ENCODE data around the gene RASAL2. TPM values are rescaled to one million over a fixed set of nuclear protein-coding genes. Genes with fewer than 3 reads are reported as not detected.

Gene RASAL2
- total and polyA plus RNA-seq, 2 of the 13 experiments (the other 11 are each of a cell fraction or from before 2014, with no cell fraction given), result 5.4 to 5.9 TPM

DNA sequence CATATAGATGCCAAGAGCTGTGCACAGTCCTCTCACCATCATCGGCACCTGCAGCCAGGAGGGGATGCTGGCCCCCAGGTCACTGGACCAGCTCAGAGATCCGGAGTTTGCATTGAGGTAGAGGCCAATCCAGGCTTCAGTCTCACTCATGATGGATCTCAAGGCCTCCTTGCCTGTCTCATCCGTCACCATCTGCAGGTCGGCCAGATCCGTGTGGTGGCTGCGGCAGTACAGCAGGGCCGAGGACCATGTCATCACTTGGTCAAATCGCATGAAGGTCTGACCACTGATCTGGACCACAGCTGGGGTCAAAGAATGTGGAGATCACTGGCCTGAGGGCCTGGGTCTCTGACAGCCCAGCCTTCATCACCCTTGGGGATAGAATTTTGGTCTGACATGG lies 396.2 kb downstream of the RASAL2 start:
- Histone ChIP-seq H3K4me1 (ENCODE audit: insufficient read depth, low read length) (peaks cover 13% of the 10 kb centered on the region), H4K20me1 (ENCODE audit: insufficient read depth, low read length) (no peaks in the 10 kb centered on the region), H3K4me3 (replicated peaks in 1 of 3; ENCODE audit: insufficient read depth in 1 of 3, low read depth in 2 of 3, low read length in 3 of 3) (no peak overlapping the region), H3K79me2 (ENCODE audit: insufficient read depth, low read length) (no peaks in the 10 kb centered on the region), H3K9ac (ENCODE audit: insufficient read depth, low read depth, low read length) (no peak overlapping the region), H3K4me2 (ENCODE audit: low read depth, low read length) (no peak overlapping the region), H3K27me3 (ENCODE audit: control insufficient read depth in 1 of 2, insufficient read depth in 2 of 2, low read length in 2 of 2) (peaks cover 7 to 33% of the 10 kb centered on the region in 2 experiments; a peak in 4 of 5 replicates), H2AFZ (ENCODE audit: low read length) (no peak overlapping the region), H3K9me3 (ENCODE audit: low read length) (no peaks in the 10 kb centered on the region), H3K36me3 (replicated peaks in 1 of 2; ENCODE audit: control insufficient read depth in 1 of 2, insufficient read depth in 2 of 2, low read length in 2 of 2) (no peaks in the 10 kb centered on the region), H3K27ac (ENCODE audit: extremely low read length, insufficient read depth, low read length) (no peak overlapping the region)
- no TSS peak for BruUV-seq (replicated peaks)
- ChIA-PET CTCF (ENCODE audit: low intra/inter-chr PET ratio, low total read pairs) (no interaction called here), POLR2A (no interaction called here)
- in situ Hi-C loops (cut with HindIII; ENCODE audit: extremely low pct_ligation_motif_present, low pct_unique_long_range_greater_than_20kb), result no loop called here
- ATAC-seq (no peak), FAIRE-seq (no peak), DNase-seq (ENCODE audit: low spot score) (no peak)
- 35% methylated on average over 2 of the region's 8 CpGs for WGBS (ENCODE audit: low lambda C conversion rate)
- intact Hi-C loops (cut with micrococcal nuclease; ENCODE audit: unreplicated experiment), result no loop called here
- TF ChIP-seq, protein P1, sequence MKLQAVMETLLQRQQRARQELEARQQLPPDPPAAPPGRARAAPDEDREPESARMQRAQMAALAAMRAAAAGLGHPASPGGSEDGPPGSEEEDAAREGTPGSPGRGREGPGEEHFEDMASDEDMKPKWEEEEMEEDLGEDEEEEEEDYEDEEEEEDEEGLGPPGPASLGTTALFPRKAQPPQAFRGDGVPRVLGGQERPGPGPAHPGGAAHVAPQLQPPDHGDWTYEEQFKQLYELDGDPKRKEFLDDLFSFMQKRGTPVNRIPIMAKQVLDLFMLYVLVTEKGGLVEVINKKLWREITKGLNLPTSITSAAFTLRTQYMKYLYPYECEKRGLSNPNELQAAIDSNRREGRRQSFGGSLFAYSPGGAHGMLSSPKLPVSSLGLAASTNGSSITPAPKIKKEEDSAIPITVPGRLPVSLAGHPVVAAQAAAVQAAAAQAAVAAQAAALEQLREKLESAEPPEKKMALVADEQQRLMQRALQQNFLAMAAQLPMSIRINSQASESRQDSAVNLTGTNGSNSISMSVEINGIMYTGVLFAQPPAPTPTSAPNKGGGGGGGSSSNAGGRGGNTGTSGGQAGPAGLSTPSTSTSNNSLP (IDR thresholded peaks at IDR 0.05; ENCODE audit: low read depth, low read length), result no peak
- TF ChIP-seq MXD4 (CRISPR knock-in tag; IDR thresholded peaks at IDR 0.05), result no peak
- no peak for TF ChIP-seq TIGD3 (CRISPR knock-in tag; IDR thresholded peaks at IDR 0.05; ENCODE audit: borderline replicate concordance)
- TF ChIP-seq, protein P2, sequence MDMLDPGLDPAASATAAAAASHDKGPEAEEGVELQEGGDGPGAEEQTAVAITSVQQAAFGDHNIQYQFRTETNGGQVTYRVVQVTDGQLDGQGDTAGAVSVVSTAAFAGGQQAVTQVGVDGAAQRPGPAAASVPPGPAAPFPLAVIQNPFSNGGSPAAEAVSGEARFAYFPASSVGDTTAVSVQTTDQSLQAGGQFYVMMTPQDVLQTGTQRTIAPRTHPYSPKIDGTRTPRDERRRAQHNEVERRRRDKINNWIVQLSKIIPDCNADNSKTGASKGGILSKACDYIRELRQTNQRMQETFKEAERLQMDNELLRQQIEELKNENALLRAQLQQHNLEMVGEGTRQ (IDR thresholded peaks at IDR 0.05; ENCODE audit: low read depth, low read length), result no peak
- TF ChIP-seq, protein P2 (CRISPR knock-in tag; IDR thresholded peaks at IDR 0.05; ENCODE audit: borderline replicate concordance), result no peak
- no peak for TF ChIP-seq THAP9 (CRISPR knock-in tag; IDR thresholded peaks at IDR 0.05; ENCODE audit: borderline replicate concordance)
- no peak for TF ChIP-seq ZNF710 (CRISPR knock-in tag; IDR thresholded peaks at IDR 0.05; ENCODE audit: borderline replicate concordance)
- TF ChIP-seq SIX4 (CRISPR knock-in tag; IDR thresholded peaks at IDR 0.05), result no peak
- TF ChIP-seq ZNF564 (CRISPR knock-in tag; IDR thresholded peaks at IDR 0.05), result no peak
- no peak for TF ChIP-seq MAF1 (CRISPR knock-in tag; IDR thresholded peaks at IDR 0.05; ENCODE audit: borderline replicate concordance)
- no peak for TF ChIP-seq ZNF446 (CRISPR knock-in tag; IDR thresholded peaks at IDR 0.05)

All from HepG2 (cell line).